Activated naive CD4-positive, alpha-beta T cell treated with anti-CD3 and anti-CD28 coated beads, Interleukin-2, amount 10 ng/mL, durations not matched to agents 7 days and 5 days (primary cell): ENCODE data around the gene FAM174C.

ENCODE experiments used
- CTCF ChIA-PET: fragments of 350-600 bp; sonication (Branson Sonifier 250); formaldehyde crosslinking; loops from one replicate; lab custom pipeline; 2021; ENCODE audit warnings: antibody characterized with exemption; lab: Charles Lee
- DNase-seq: peaks from one replicate; pipeline ENCODE4 v3.0.0-alpha.2; 2020
- H3K27ac Mint-ChIP-seq: one replicate; pipeline ENCODE4 v1.8.0; 2021; ENCODE audit warnings: mild to moderate bottlenecking, moderate library complexity, mixed read lengths
- H3K27me3 Mint-ChIP-seq: one replicate; pipeline ENCODE4 v1.8.0; 2021; ENCODE audit warnings: mild to moderate bottlenecking, mixed read lengths
- H3K36me3 Mint-ChIP-seq: one replicate; pipeline ENCODE4 v1.8.0; 2021; ENCODE audit warnings: mixed read lengths
- H3K4me1 Mint-ChIP-seq: one replicate; pipeline ENCODE4 v1.8.0; 2021; ENCODE audit warnings: mixed read lengths
- H3K4me3 Mint-ChIP-seq: one replicate; pipeline ENCODE4 v1.8.0; 2021; ENCODE audit warnings: mild to moderate bottlenecking, moderate library complexity, mixed read lengths
- H3K9me3 Mint-ChIP-seq: one replicate; pipeline ENCODE4 v1.8.0; 2021; ENCODE audit warnings: mixed read lengths

Gene FAM174C

GRCh38 chr19:1251330-1252220 lies 23.8 kb upstream of the FAM174C start:
- peak overlapping the region; percentile 95 for H3K27ac Mint-ChIP-seq
- H3K9me3 Mint-ChIP-seq: no peaks in the 10 kb centered on the region
- H3K27me3 Mint-ChIP-seq: no peaks in the 10 kb centered on the region
- peak overlapping the region; percentile 95 for H3K4me3 Mint-ChIP-seq
- peaks cover 16% of the 10 kb centered on the region for H3K4me1 Mint-ChIP-seq
- H3K36me3 Mint-ChIP-seq: peaks cover 29% of the 10 kb centered on the region
- CTCF ChIA-PET: interaction anchor here (0.9 kb wide), 1 partner anchor 14 kb away, joined by 3 read pairs; no protein-coding TSS in a partner anchor
- peak; percentile 83 for DNase-seq

- H3K27ac Mint-ChIP-seq: peak overlapping the region; percentile 90
- H3K27me3 Mint-ChIP-seq: no peaks in the 10 kb centered on the region
- H3K4me3 Mint-ChIP-seq: peak overlapping the region; percentile 95
- H3K9me3 Mint-ChIP-seq: no peaks in the 10 kb centered on the region
- DNase-seq: peak; percentile 83
- CTCF ChIA-PET: interaction anchor here (1.5 kb wide), 2 partner anchors 9 to 14 kb away, joined by 18 to 19 read pairs; no protein-coding TSS in a partner anchor
- H3K36me3 Mint-ChIP-seq: peaks cover 29% of the 10 kb centered on the region
- H3K4me1 Mint-ChIP-seq: peaks cover 17% of the 10 kb centered on the region
Measured at GRCh38 chr19:1252221-1252820, 23.0 kb upstream of the FAM174C start.

GRCh38 chr19:1252821-1253513 lies 22.4 kb upstream of the FAM174C start:
- Mint-ChIP-seq H3K4me3 (peak overlapping the region; percentile 95), H3K36me3 (peaks cover 36% of the 10 kb centered on the region), H3K9me3 (no peaks in the 10 kb centered on the region), H3K4me1 (peaks cover 23% of the 10 kb centered on the region), H3K27me3 (no peaks in the 10 kb centered on the region), H3K27ac (peak overlapping the region; percentile 84)
- peak; percentile 88 for DNase-seq
- CTCF ChIA-PET: interaction anchor here (0.7 to 1.5 kb wide), 3 partner anchors 9 to 158 kb away, joined by 3 to 19 read pairs (median 18); no protein-coding TSS in a partner anchor

GRCh38 chr19:1253514-1254080 lies 21.7 kb upstream of the FAM174C start:
- Mint-ChIP-seq H3K4me3 (peak overlapping the region; percentile 95), H3K4me1 (peaks cover 29% of the 10 kb centered on the region), H3K9me3 (no peaks in the 10 kb centered on the region), H3K36me3 (peaks cover 40% of the 10 kb centered on the region), H3K27me3 (no peaks in the 10 kb centered on the region), H3K27ac (peak overlapping the region; percentile 84)
- CTCF ChIA-PET: interaction anchor here (0.7 to 1.5 kb wide), 3 partner anchors 10 to 159 kb away, joined by 3 to 19 read pairs (median 18); no protein-coding TSS in a partner anchor
- no peak for DNase-seq

- H3K36me3 Mint-ChIP-seq: peaks cover 41% of the 10 kb centered on the region
- peaks cover 34% of the 10 kb centered on the region for H3K4me1 Mint-ChIP-seq
- no peak overlapping the region for H3K27ac Mint-ChIP-seq
- no peak overlapping the region for H3K4me3 Mint-ChIP-seq
- H3K9me3 Mint-ChIP-seq: no peaks in the 10 kb centered on the region
- no peak for DNase-seq
- H3K27me3 Mint-ChIP-seq: no peaks in the 10 kb centered on the region
- CTCF ChIA-PET: no interaction called here
Measured at GRCh38 chr19:1254081-1254527, 21.2 kb upstream of the FAM174C start.

GRCh38 chr19:1254530-1255185 lies 20.7 kb upstream of the FAM174C start:
- Mint-ChIP-seq H3K27me3 (no peaks in the 10 kb centered on the region), H3K4me3 (peak overlapping the region; percentile 23), H3K36me3 (peaks cover 43% of the 10 kb centered on the region), H3K9me3 (no peaks in the 10 kb centered on the region), H3K27ac (peak overlapping the region; percentile 28), H3K4me1 (peaks cover 40% of the 10 kb centered on the region)
- no peak for DNase-seq
- CTCF ChIA-PET: interaction anchor here (0.9 to 5.0 kb wide), 2 partner anchors 10 to 12 kb away, joined by 5 to 17 read pairs; no protein-coding TSS in a partner anchor

- DNase-seq: no peak
- no peaks in the 10 kb centered on the region for H3K9me3 Mint-ChIP-seq
- H3K27ac Mint-ChIP-seq: no peak overlapping the region
- no peaks in the 10 kb centered on the region for H3K27me3 Mint-ChIP-seq
- peaks cover 43% of the 10 kb centered on the region for H3K36me3 Mint-ChIP-seq
- no peak overlapping the region for H3K4me3 Mint-ChIP-seq
- CTCF ChIA-PET: interaction anchor here (0.9 to 5.0 kb wide), 3 partner anchors 11 kb away, joined by 4 to 17 read pairs (median 5); no protein-coding TSS in a partner anchor
- H3K4me1 Mint-ChIP-seq: peaks cover 44% of the 10 kb centered on the region
Measured at GRCh38 chr19:1255186-1256161, 19.9 kb upstream of the FAM174C start.

- Mint-ChIP-seq H3K4me3 (peak overlapping the region; percentile 35), H3K27ac (peak overlapping the region; percentile 98), H3K27me3 (no peaks in the 10 kb centered on the region), H3K4me1 (peaks cover 51% of the 10 kb centered on the region), H3K36me3 (peaks cover 37% of the 10 kb centered on the region), H3K9me3 (no peaks in the 10 kb centered on the region)
- no peak for DNase-seq
- CTCF ChIA-PET: interaction anchor here (1.2 to 5.0 kb wide), 2 partner anchors 10 to 12 kb away, joined by 4 to 17 read pairs; no protein-coding TSS in a partner anchor
Measured at GRCh38 chr19:1256646-1257474, 18.5 kb upstream of the FAM174C start.

GRCh38 chr19:1257475-1258162 lies 17.7 kb upstream of the FAM174C start:
- peaks cover 57% of the 10 kb centered on the region for H3K4me1 Mint-ChIP-seq
- H3K27me3 Mint-ChIP-seq: no peaks in the 10 kb centered on the region
- H3K4me3 Mint-ChIP-seq: peak overlapping the region; percentile 61
- no peak for DNase-seq
- peak overlapping the region; percentile 98 for H3K27ac Mint-ChIP-seq
- H3K36me3 Mint-ChIP-seq: peaks cover 34% of the 10 kb centered on the region
- no peaks in the 10 kb centered on the region for H3K9me3 Mint-ChIP-seq
- CTCF ChIA-PET: interaction anchor here (5.0 kb wide), 1 partner anchor 9 kb away, joined by 17 read pairs; no protein-coding TSS in a partner anchor

GRCh38 chr19:1258163-1258492 lies 17.2 kb upstream of the FAM174C start:
- no peaks in the 10 kb centered on the region for H3K27me3 Mint-ChIP-seq
- H3K27ac Mint-ChIP-seq: peak overlapping the region; percentile 98
- H3K36me3 Mint-ChIP-seq: peaks cover 34% of the 10 kb centered on the region
- CTCF ChIA-PET: interaction anchor here (5.0 kb wide), 1 partner anchor 9 kb away, joined by 17 read pairs; no protein-coding TSS in a partner anchor
- no peak for DNase-seq
- H3K4me1 Mint-ChIP-seq: peaks cover 62% of the 10 kb centered on the region
- H3K9me3 Mint-ChIP-seq: no peaks in the 10 kb centered on the region
- peak overlapping the region; percentile 61 for H3K4me3 Mint-ChIP-seq

- Mint-ChIP-seq H3K4me1 (peaks cover 63% of the 10 kb centered on the region), H3K4me3 (peak overlapping the region; percentile 89), H3K36me3 (peaks cover 29% of the 10 kb centered on the region), H3K27me3 (no peaks in the 10 kb centered on the region), H3K27ac (peak overlapping the region; percentile 98), H3K9me3 (no peaks in the 10 kb centered on the region)
- CTCF ChIA-PET: interaction anchor here (5.0 kb wide), 1 partner anchor 8 kb away, joined by 17 read pairs; no protein-coding TSS in a partner anchor
- no peak for DNase-seq
Measured at GRCh38 chr19:1258707-1259205, 16.6 kb upstream of the FAM174C start.
